HEK293 (cell line): ENCODE results near the gene ROS1.
"Not testable (repeated sequence)": the region's sequence is repeated elsewhere in the genome, so short reads cannot be mapped to it uniquely, and the experiment has no call there.

ENCODE experiments used
- CTCF ChIA-PET: fragments of 350-600 bp; formaldehyde crosslinking; extraction: SDS; loops from one replicate; lab custom pipeline; 2021; ENCODE audit warnings: antibody characterized with exemption; lab: Yijun Ruan, JAX
- POLR2A ChIA-PET: fragments of 300-600 bp; formaldehyde crosslinking; extraction: SDS; loops from one replicate; lab custom pipeline; 2020; ENCODE audit warnings: antibody characterized with exemption, inconsistent platforms; lab: Yijun Ruan, JAX
- H3K27ac ChIP-seq: fragments of 200-500 bp; sonication (Bioruptor generic); 2 replicates; pipeline ENCODE4 v1.5.1; 2014; ENCODE audit warnings: low read depth, low read length, control low read depth, inconsistent platforms; ENCODE audit errors: extremely low read depth
- H3K36me3 ChIP-seq, 2 experiments: fragments of 200-500 bp in 1 of 2; sonication (Bioruptor generic) in 1 of 2; 1 replicate in 1 of 2; 2 replicates in 1 of 2; pipeline ENCODE4 v1.5.1; 2014 to 2017; ENCODE audit warnings: inconsistent platforms in 2 of 2, low read length in 2 of 2; ENCODE audit not compliant: control insufficient read depth in 2 of 2, insufficient read depth in 1 of 2
- H3K4me1 ChIP-seq: fragments of 200-500 bp; sonication (Bioruptor generic); 2 replicates; pipeline ENCODE4 v1.5.1; 2014; ENCODE audit warnings: mild to moderate bottlenecking, low read length, inconsistent platforms; ENCODE audit not compliant: control insufficient read depth, insufficient read depth
- H3K4me3 ChIP-seq: 2 replicates; pipeline ENCODE4 v1.5.1; 2011; ENCODE audit warnings: low read depth, mild to moderate bottlenecking, control low read depth, low read length, moderate library complexity
- H3K9me3 ChIP-seq: fragments of 200-500 bp; sonication (Bioruptor generic); 2 replicates; pipeline ENCODE4 v1.5.1; 2014; ENCODE audit warnings: low read depth, low read length, inconsistent platforms; ENCODE audit not compliant: control insufficient read depth, insufficient read depth
- IKZF3 ChIP-seq: fragments of 450-650 bp; IDR thresholded peaks from 2 replicates; pipeline ENCODE4 v1.5.0; 2018; ENCODE audit warnings: missing biosample characterization, mild to moderate bottlenecking, missing genetic modification characterization, moderate library complexity
- KLF1 ChIP-seq: fragments of 450-650 bp; formaldehyde crosslinking; IDR thresholded peaks from 2 replicates; pipeline ENCODE4 v1.5.1; 2016; ENCODE audit warnings: missing biosample characterization, missing genetic modification characterization
- PRDM1 ChIP-seq: fragments of 450-650 bp; formaldehyde crosslinking; IDR thresholded peaks from 2 replicates; pipeline ENCODE4; 2016; ENCODE audit warnings: missing biosample characterization, missing genetic modification characterization
- SALL2 ChIP-seq: fragments of 450-650 bp; formaldehyde crosslinking; IDR thresholded peaks from 2 replicates; pipeline ENCODE4 v1.5.0; 2017; ENCODE audit warnings: missing biosample characterization, mild to moderate bottlenecking, missing genetic modification characterization, borderline replicate concordance
- YY2 ChIP-seq: fragments of 450-650 bp; formaldehyde crosslinking; IDR thresholded peaks from 2 replicates; pipeline ENCODE4 v1.5.1; 2016; ENCODE audit warnings: missing biosample characterization, missing genetic modification characterization
- ZIC2 ChIP-seq: fragments of 450-650 bp; formaldehyde crosslinking; IDR thresholded peaks from 2 replicates; pipeline ENCODE4 v1.5.1; 2016; ENCODE audit warnings: missing biosample characterization, missing genetic modification characterization
- ZNF121 ChIP-seq: fragments of 450-650 bp; formaldehyde crosslinking; IDR thresholded peaks from 2 replicates; pipeline ENCODE4 v1.5.1; 2016; ENCODE audit warnings: missing biosample characterization, missing genetic modification characterization
- ZNF146 ChIP-seq: fragments of 450-650 bp; formaldehyde crosslinking; IDR thresholded peaks from 2 replicates; pipeline ENCODE4 v1.5.1; 2016; ENCODE audit warnings: missing biosample characterization, missing genetic modification characterization
- ZNF211 ChIP-seq: fragments of 450-650 bp; formaldehyde crosslinking; IDR thresholded peaks from 2 replicates; pipeline ENCODE4 v1.5.1; 2016; ENCODE audit warnings: low read depth, missing biosample characterization, missing genetic modification characterization
- ZNF23 ChIP-seq: fragments of 450-650 bp; formaldehyde crosslinking; IDR thresholded peaks from 2 replicates; pipeline ENCODE4 v1.5.1; 2016; ENCODE audit warnings: missing biosample characterization, missing genetic modification characterization, borderline replicate concordance
- ZNF341 ChIP-seq: fragments of 450-650 bp; formaldehyde crosslinking; IDR thresholded peaks from 2 replicates; pipeline ENCODE4; 2016; ENCODE audit warnings: low read depth, missing biosample characterization, missing genetic modification characterization
- ZNF48 ChIP-seq: fragments of 450-650 bp; formaldehyde crosslinking; IDR thresholded peaks from 2 replicates; pipeline ENCODE4 v1.5.1; 2016; ENCODE audit warnings: missing biosample characterization, missing genetic modification characterization
- ZNF529 ChIP-seq: fragments of 450-650 bp; formaldehyde crosslinking; IDR thresholded peaks from 2 replicates; pipeline ENCODE4 v1.5.1; 2017; ENCODE audit warnings: missing genetic modification characterization, missing biosample characterization; ENCODE audit not compliant: insufficient replicate concordance
- ZNF596 ChIP-seq: fragments of 450-650 bp; IDR thresholded peaks from 2 replicates; pipeline ENCODE4 v1.5.0; 2018; ENCODE audit warnings: missing biosample characterization, mild to moderate bottlenecking, missing genetic modification characterization, moderate library complexity
- ZNF623 ChIP-seq: fragments of 450-650 bp; formaldehyde crosslinking; IDR thresholded peaks from 2 replicates; pipeline ENCODE4 v1.5.1; 2016; ENCODE audit warnings: missing biosample characterization, missing genetic modification characterization
- ZNF707 ChIP-seq: fragments of 450-650 bp; formaldehyde crosslinking; IDR thresholded peaks from 2 replicates; pipeline ENCODE4 v1.5.1; 2016; ENCODE audit warnings: missing biosample characterization, missing genetic modification characterization
- ZNF747 ChIP-seq: fragments of 450-650 bp; formaldehyde crosslinking; IDR thresholded peaks from 2 replicates; pipeline ENCODE4 v1.5.1; 2016; ENCODE audit warnings: missing biosample characterization, missing genetic modification characterization
- ZNF792 ChIP-seq: fragments of 450-650 bp; formaldehyde crosslinking; IDR thresholded peaks from 2 replicates; pipeline ENCODE4 v1.5.1; 2016; ENCODE audit warnings: missing biosample characterization, missing genetic modification characterization
- ZSCAN16 ChIP-seq: fragments of 450-650 bp; formaldehyde crosslinking; IDR thresholded peaks from 2 replicates; pipeline ENCODE4 v1.5.1; 2016; ENCODE audit warnings: missing biosample characterization, missing genetic modification characterization
- TF ChIP-seq, protein P1 (sequence below): fragments of 450-650 bp; formaldehyde crosslinking; IDR thresholded peaks from 2 replicates; pipeline ENCODE4 v1.5.1; 2016; ENCODE audit warnings: missing biosample characterization, missing genetic modification characterization
- TF ChIP-seq, protein P2 (sequence below): fragments of 450-650 bp; formaldehyde crosslinking; IDR thresholded peaks from 2 replicates; pipeline ENCODE4 v1.5.1; 2016; ENCODE audit warnings: missing biosample characterization, missing genetic modification characterization
- TF ChIP-seq, protein P3 (sequence below): fragments of 450-650 bp; formaldehyde crosslinking; IDR thresholded peaks from 2 replicates; pipeline ENCODE4 v1.5.1; 2016; ENCODE audit warnings: missing biosample characterization, missing genetic modification characterization
- TF ChIP-seq, protein P4 (sequence below): fragments of 450-650 bp; formaldehyde crosslinking; IDR thresholded peaks from 2 replicates; pipeline ENCODE4 v1.5.1; 2016; ENCODE audit warnings: missing biosample characterization, missing genetic modification characterization

ROS1 gene

DNA sequence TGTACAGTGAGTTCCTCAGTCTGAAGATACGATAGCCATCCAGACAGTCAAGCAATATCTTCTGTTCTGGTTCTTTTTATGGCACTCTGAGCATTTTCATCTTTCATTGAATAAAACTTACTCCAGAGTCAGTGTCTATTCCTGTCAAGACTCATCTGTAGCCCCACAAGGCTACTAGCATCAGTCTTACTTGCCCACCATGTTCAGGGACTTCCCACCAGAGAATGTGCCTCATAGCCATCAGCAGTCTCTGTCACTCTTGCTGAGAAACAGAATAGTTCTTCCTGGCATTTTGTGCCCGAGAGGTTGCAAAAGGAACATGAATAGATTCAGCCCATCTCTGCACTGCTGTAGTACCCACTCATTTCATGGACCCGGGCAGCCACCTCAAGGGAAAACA lies 44.0 kb upstream of the ROS1 start (continued):
- TF ChIP-seq, protein P1, sequence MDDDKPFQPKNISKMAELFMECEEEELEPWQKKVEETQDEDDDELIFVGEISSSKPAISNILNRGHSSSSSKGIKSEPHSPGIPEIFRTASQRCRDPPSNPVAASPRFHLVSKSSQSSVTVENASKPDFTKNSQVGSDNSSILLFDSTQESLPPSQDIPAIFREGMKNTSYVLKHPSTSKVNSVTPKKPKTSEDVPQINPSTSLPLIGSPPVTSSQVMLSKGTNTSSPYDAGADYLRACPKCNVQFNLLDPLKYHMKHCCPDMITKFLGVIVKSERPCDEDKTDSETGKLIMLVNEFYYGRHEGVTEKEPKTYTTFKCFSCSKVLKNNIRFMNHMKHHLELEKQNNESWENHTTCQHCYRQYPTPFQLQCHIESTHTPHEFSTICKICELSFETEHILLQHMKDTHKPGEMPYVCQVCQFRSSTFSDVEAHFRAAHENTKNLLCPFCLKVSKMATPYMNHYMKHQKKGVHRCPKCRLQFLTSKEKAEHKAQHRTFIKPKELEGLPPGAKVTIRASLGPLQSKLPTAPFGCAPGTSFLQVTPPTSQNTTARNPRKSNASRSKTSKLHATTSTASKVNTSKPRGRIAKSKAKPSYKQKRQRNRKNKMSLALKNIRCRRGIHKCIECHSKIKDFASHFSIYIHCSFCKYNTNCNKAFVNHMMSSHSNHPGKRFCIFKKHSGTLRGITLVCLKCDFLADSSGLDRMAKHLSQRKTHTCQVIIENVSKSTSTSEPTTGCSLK (tag by site-specific recombination) = no peak
- TF ChIP-seq ZNF529 (tag by site-specific recombination) (no peak), ZNF341 (tag by site-specific recombination) (no peak), ZNF623 (tag by site-specific recombination) (no peak), ZNF747 (tag by site-specific recombination) (no peak), PRDM1 (tag by site-specific recombination) (no peak), ZNF596 (tag by site-specific recombination) (no peak), ZNF23 (tag by site-specific recombination) (no peak), YY2 (tag by site-specific recombination) (no peak)

DNA sequence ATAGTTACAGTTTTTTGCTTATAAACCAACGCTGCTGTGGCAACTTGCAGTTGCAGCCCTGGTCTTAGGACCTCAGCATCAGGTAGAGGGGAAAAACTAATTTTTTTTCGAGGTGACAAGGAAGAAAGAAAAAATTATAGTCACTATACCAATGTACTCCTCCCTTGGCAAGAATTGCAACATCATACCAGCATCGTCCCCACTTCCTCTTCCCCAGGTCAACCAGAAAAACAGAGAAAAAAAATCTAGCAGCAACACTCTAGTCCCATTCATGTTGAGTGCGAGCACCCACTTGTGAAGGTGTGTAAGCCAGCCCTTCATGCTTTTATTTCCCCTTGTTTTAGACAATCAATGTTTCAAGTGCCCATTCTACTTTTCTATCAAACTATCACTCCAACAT lies 43.6 kb upstream of the ROS1 start:
- no peaks in the 10 kb centered on the region for H3K4me1 ChIP-seq
- no peak for TF ChIP-seq SALL2
- TF ChIP-seq, all 188 proteins: peak for 0
- no peak overlapping the region for H3K27ac ChIP-seq
- no peaks in the 10 kb centered on the region for H3K9me3 ChIP-seq
- H3K36me3 ChIP-seq = no peaks in the 10 kb centered on the region
- H3K4me3 ChIP-seq = no peak overlapping the region
- POLR2A ChIA-PET = no interaction called here
- CTCF ChIA-PET = interaction anchor here (0.9 kb wide), 2 partner anchors 21 to 87 kb away, joined by 3 to 4 read pairs; no protein-coding TSS in a partner anchor

DNA sequence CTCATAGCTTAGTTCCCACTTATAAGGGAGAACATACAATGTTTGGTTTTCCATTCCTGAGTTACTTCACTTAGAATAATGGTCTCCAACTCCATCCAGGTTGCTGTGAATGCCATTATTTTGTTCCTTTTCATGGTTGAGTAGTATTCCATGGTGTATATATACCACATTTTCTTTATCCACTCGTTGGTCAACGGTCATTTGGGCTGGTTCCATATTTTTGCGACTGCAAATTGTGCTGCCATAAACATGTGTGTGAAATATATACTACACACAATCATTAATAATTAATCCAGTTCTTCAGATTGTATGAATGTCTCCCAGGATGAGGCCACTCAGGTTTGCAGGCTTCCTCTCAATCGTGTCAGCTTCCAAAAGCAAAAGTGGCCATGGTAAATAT lies 42.8 kb upstream of the ROS1 start:
- H3K4me3 ChIP-seq, POLR2A ChIA-PET: not testable (repeated sequence)
- TF ChIP-seq ZNF146 (tag by site-specific recombination) = peak; percentile 57
- TF ChIP-seq, all 188 proteins: peak for 1; not testable (repeated sequence) for 187
- not testable (repeated sequence) for H3K36me3 ChIP-seq, H3K9me3 ChIP-seq, H3K4me1 ChIP-seq, H3K27ac ChIP-seq
- CTCF ChIA-PET = interaction anchor here (0.9 kb wide), 2 partner anchors 20 to 88 kb away, joined by 3 to 4 read pairs; no protein-coding TSS in a partner anchor

DNA sequence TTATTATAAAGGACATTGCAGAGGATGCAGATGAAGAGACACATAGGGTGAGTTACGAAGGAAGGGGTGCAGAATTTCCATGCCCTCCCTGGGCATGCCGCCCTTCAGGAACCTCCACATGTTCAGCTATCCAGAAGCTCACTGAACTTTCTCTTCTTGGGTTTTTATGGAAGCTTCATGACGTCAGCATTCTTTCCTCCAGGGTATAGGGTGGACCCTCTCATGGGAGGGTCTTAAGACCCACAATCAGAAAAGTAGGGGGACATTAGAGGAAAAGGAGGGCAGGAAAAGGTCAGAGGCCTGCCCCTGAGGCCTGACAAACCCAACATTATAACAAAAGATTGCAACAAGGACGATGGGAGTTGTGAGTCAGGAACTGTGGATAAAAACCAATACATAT lies 42.1 kb upstream of the ROS1 start:
- POLR2A ChIA-PET = no interaction called here
- CTCF ChIA-PET = interaction anchor here (0.8 to 1.8 kb wide), 2 partner anchors 10 to 18 kb away, joined by 4 to 5 read pairs; no protein-coding TSS in a partner anchor
- Histone ChIP-seq H3K27ac (no peak overlapping the region), H3K4me3 (no peak overlapping the region), H3K36me3 (no peaks in the 10 kb centered on the region), H3K4me1 (no peaks in the 10 kb centered on the region), H3K9me3 (no peaks in the 10 kb centered on the region)
- TF ChIP-seq ZIC2 (tag by site-specific recombination) (no peak), KLF1 (no peak), ZNF792 (no peak), ZSCAN16 (tag by site-specific recombination) (no peak), ZNF121 (no peak), ZNF211 (tag by site-specific recombination) (no peak), IKZF3 (tag by site-specific recombination) (no peak), ZNF707 (no peak), ZNF747 (tag by site-specific recombination) (no peak), ZNF48 (no peak)
- TF ChIP-seq, protein P2, sequence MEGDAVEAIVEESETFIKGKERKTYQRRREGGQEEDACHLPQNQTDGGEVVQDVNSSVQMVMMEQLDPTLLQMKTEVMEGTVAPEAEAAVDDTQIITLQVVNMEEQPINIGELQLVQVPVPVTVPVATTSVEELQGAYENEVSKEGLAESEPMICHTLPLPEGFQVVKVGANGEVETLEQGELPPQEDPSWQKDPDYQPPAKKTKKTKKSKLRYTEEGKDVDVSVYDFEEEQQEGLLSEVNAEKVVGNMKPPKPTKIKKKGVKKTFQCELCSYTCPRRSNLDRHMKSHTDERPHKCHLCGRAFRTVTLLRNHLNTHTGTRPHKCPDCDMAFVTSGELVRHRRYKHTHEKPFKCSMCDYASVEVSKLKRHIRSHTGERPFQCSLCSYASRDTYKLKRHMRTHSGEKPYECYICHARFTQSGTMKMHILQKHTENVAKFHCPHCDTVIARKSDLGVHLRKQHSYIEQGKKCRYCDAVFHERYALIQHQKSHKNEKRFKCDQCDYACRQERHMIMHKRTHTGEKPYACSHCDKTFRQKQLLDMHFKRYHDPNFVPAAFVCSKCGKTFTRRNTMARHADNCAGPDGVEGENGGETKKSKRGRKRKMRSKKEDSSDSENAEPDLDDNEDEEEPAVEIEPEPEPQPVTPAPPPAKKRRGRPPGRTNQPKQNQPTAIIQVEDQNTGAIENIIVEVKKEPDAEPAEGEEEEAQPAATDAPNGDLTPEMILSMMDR = no peak
- TF ChIP-seq, protein P3, sequence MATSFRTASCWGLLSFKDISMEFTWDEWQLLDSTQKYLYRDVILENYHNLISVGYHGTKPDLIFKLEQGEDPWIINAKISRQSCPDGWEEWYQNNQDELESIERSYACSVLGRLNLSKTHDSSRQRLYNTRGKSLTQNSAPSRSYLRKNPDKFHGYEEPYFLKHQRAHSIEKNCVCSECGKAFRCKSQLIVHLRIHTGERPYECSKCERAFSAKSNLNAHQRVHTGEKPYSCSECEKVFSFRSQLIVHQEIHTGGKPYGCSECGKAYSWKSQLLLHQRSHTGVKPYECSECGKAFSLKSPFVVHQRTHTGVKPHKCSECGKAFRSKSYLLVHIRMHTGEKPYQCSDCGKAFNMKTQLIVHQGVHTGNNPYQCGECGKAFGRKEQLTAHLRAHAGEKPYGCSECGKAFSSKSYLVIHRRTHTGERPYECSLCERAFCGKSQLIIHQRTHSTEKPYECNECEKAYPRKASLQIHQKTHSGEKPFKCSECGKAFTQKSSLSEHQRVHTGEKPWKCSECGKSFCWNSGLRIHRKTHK (tag by site-specific recombination) = no peak
- TF ChIP-seq, protein P4, sequence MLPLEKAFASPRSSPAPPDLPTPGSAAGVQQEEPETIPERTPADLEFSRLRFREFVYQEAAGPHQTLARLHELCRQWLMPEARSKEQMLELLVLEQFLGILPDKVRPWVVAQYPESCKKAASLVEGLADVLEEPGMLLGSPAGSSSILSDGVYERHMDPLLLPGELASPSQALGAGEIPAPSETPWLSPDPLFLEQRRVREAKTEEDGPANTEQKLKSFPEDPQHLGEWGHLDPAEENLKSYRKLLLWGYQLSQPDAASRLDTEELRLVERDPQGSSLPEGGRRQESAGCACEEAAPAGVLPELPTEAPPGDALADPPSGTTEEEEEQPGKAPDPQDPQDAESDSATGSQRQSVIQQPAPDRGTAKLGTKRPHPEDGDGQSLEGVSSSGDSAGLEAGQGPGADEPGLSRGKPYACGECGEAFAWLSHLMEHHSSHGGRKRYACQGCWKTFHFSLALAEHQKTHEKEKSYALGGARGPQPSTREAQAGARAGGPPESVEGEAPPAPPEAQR (tag by site-specific recombination) = no peak
